ENCODE measurements around the gene CDKL5.
"Not testable (repeated sequence)": the region's sequence is repeated elsewhere in the genome, so short reads cannot be mapped to it uniquely, and the experiment has no call there.

Gene CDKL5

DNA sequence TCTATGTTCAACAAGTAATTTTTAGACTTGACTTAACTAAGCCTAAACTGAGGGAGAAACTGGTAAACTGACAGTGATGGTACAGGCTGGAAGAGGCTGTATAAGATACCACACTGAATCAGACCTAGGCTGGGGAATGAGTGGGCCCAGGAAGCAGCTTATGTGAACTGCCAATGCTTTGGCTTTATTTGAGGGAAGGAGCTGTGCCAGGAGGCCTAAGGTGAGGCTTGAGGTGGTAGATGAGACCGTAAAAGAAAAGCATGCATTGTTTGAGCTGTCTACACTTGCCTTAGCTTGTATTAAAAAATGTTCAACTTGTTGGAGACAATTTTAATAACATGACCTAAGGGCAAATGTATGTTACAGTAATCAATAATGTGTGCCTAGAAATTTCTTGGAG, 150.3 kb downstream of the CDKL5 start:
- no peak for DNase-seq (ENCODE audit: low read depth in 2 of 2)

GRCh38 chrX:18577400-18577799, 152.0 kb downstream of the CDKL5 start:
- no peak for DNase-seq (ENCODE audit: low read depth in 2 of 2)

DNA sequence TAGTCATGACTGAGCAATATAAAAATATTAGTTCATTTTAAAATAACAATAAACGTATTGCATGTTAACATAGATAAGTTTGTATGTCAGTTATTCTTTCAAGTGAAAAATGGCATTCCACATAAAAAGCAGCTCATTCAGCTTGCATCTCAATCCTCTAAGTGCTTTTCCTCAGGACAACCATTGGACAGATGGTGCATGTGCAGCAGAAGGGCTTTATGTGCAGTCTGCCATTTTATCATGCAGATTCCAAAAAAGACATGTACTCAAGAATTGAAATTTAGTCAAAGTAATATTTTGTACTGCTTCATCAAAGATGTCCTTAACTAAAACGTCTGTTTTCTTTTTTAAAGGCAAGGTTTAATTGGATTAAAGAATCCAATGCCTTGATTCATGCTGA, 153.1 kb downstream of the CDKL5 start:
- no peak for DNase-seq (ENCODE audit: low read depth in 2 of 2)

DNA sequence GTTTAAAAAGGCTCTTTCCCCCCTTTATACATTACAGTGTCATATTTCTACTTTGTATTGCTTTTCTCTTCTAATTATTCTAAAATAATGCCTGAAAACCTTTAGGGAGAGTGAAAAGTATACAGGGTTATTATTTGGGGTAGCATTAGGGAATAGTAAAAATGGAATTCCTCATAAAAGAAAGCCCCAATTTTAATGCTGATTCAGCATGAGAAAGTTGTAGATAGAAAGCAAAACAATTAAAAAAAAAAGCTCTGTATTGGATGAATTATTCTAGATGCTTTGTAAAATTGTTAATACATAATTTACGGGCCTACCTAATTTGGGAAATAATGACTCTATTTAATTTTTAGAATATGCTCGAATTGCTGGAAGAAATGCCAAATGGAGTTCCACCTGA, 154.1 kb downstream of the CDKL5 start:
- no peak for DNase-seq (ENCODE audit: low read depth in 2 of 2)

GRCh38 chrX:18582910-18583493, 157.6 kb downstream of the CDKL5 start:
- no peak for DNase-seq (ENCODE audit: low read depth in 2 of 2)

DNA sequence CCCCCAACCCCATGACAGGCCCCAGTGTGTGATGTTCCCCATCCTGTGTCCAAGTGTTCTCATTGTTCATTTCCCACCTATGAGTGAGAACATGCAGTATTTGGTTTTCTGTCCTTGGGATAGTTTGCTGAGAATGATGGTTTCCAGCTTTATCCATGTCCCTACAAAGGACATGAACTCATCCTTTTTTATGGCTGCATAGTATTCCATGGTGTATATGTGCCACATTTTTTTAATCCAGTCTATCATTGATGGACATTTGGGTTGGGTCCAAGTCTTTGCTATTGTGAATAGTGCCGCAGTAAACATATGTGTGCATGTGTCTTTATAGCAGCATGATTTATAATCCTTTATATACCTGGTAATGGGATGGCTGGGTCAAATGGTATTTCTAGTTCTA, 163.9 kb downstream of the CDKL5 start:
- DNase-seq (ENCODE audit: low read depth in 2 of 2) = not testable (repeated sequence)

DNA sequence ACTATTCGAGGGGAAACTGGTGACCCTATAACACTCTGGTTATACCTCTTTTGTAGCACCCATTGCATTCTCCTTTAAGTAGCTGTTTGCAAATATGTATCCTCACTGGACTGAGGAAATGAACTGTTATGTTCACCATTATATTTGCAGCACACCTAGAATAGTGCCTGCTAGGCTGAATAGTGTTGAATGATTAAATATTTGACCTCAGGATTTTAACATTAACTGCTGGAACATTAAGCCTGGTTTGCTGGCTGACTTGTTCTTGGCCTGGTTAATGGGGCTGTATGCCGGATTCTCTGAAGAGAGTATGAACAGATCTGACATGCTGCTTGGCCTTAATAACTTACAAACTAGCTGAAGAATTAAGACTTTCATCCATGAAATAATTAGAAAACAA, 166.4 kb downstream of the CDKL5 start:
- no peak for DNase-seq (ENCODE audit: low read depth in 2 of 2)

DNA sequence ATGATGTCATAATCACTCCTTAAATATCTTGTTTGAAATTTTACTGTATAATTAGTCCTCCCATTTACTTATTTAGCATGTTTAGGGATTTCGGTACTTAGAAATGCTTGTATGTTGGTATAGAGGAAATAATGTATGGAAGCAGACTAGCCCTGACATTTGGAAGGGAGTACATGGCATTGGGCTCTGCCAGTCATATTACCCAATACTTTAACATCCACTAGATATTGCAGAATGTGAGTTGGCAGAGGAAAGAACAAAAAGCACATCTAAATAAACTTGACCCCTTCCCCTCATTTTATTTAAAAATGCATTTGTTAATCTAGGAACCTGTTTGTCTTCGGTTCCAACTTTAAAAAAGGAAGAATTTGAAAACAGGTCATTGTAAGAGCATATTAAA, 168.7 kb downstream of the CDKL5 start:
- DNase-seq (ENCODE audit: low read depth in 2 of 2) = no peak

DNA sequence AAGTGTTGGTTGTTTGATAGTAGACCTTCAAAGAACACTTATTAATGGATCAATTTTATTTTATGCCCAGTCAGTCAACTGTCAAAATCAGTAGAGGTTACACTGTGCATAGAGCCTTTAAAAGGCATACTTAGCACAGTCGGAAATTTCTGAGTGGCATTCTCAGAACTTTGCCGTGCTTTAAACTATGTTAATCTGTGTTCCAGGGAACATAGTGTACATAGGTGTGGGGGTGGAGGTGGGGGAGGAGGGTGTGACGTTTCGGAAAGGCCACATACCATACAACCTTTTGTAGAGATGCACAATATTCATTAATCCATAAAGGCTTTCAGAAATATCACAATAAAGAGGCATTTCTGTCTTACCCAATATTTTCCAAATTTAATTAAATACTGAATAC, 170.7 kb downstream of the CDKL5 start:
- no peak for DNase-seq (ENCODE audit: low read depth in 2 of 2)

- DNase-seq (ENCODE audit: low read depth in 2 of 2) = no peak
These were observed 173.0 kb downstream of the CDKL5 start for GRCh38 chrX:18598413-18598812.

GRCh38 chrX:18607966-18608365, 182.6 kb downstream of the CDKL5 start:
- DNase-seq (ENCODE audit: low read depth in 2 of 2) = no peak

GRCh38 chrX:18613930-18614639, 188.7 kb downstream of the CDKL5 start:
- no peak for DNase-seq (ENCODE audit: low read depth in 2 of 2)

GRCh38 chrX:18616688-18617406, 191.4 kb downstream of the CDKL5 start:
- no peak for DNase-seq (ENCODE audit: low read depth in 2 of 2)

GRCh38 chrX:18617407-18617750, 192.0 kb downstream of the CDKL5 start:
- DNase-seq (ENCODE audit: low read depth in 2 of 2) = no peak

DNA sequence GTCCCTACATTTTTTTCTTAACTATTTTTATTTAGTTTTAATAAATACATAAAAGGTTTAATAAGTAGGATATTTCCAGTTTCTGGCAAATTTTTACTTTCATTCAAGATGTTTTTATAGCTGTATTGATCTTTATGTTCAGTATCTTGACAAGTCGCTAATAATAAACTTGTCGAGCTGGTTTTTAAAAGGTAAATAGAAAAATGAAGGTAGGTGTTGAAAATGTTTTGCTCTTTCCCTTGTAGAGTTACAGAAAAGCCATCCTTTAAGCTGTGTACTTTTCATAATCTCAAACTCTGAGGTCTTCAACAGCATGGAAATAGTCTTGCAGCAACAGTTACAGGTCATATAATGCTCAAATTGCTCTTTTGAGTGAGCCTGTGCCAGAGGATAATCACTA, 193.9 kb downstream of the CDKL5 start:
- DNase-seq (ENCODE audit: low read depth in 2 of 2) = no peak

- no peak for DNase-seq (ENCODE audit: low read depth in 2 of 2)
These were observed 194.9 kb downstream of the CDKL5 start for GRCh38 chrX:18620349-18620748.

GRCh38 chrX:18624599-18624998, 199.2 kb downstream of the CDKL5 start:
- no peak for DNase-seq (ENCODE audit: low read depth in 2 of 2)

- DNase-seq (ENCODE audit: low read depth in 2 of 2) = no peak
These were observed 205.5 kb downstream of the CDKL5 start for GRCh38 chrX:18630934-18631333.

- no peak for DNase-seq (ENCODE audit: low read depth in 2 of 2)
These were observed 213.0 kb downstream of the CDKL5 start for GRCh38 chrX:18638398-18638797.

DNA sequence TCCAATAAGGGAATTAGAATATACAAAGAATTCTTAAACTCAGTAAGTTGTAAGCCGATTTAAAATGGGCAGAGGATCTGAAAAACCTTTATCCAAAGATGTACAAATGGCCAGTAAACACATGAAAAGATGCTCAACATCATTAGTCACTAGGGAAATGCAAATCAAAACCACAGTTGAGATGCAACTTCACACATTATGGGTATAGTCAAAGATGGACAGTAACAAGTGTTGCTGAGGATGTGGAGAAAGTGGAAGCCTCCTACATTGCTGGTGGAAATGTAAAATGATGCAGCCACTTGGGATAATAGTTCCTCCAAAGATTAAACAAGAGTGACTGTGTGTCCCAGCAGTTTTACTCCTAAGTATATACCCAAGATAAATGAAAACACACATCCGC, 213.9 kb downstream of the CDKL5 start:
- DNase-seq (ENCODE audit: low read depth in 2 of 2) = no peak

DNA sequence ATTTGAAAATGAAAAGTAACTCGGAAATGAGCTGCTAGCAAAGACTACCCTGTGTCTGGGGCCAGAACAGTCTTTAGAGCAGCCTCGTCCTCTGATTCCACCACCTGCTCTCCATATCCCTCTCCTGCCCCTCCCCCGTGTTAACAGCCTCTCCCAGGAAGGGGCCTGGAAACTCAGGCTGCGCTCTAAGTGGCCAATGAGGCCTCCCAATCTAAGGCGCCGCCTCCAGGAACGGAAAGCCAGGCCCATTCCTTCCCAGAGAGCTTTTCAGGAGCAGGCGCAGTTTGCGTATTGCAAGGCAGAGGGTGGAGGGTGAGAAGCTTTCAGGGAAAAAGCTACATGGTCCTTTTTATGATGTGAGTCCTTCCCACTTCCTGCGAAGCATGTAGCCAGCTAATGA, 215.3 kb downstream of the CDKL5 start:
- DNase-seq (ENCODE audit: low read depth in 2 of 2) = no peak

DNA sequence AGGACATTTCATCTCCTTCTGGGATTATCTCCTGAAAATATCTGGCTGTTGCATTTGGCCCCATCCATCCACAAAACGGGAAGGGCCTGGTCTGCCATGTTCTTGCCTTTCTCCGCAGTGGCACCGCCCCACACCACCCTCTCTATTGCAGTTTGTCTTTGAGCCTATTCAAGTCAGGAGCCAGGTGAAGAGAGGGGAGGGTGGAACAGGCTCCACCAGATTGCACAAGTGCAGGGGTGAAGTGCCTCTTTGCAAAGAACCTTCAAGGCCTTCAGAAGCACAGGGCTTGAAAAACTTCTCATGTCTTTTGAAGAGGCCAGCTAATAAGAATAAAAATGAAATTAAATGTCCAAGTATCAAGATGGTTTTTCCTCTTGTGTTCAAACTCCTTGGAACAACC, 217.8 kb downstream of the CDKL5 start:
- no peak for DNase-seq (ENCODE audit: low read depth in 2 of 2)

DNA sequence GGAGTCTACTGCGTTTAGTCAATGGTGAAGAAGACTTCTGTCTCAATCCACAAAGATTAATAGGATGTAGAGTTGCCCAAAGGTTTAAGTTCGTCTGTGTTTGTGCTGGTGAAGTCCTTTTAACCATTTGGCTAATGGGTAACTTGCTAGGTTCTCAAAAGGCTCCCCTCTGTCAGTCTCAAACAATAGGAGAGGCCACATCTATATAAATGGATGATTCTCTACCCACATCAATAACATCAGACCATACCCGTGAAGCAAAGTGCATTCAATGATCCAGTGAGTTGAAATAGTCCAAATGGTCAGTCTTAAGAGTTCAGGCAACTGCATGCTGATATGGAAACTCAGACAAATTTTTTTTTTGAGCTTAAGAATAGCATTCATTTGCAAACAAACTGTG, 218.4 kb downstream of the CDKL5 start:
- DNase-seq (ENCODE audit: low read depth in 2 of 2) = no peak

All from activated CD8-positive, alpha-beta memory T cell treated with anti-CD3 and anti-CD28 coated beads for 4 hours (primary cell).